Measurements from ENCODE around the gene ANKMY2. TPM values are rescaled to one million over a fixed set of nuclear protein-coding genes. Genes with fewer than 3 reads are reported as not detected.

The ANKMY2 gene
- total and polyA plus RNA-seq, 8 donors: 3.9 to 11.4 (median 8.2) TPM

GRCh38 chr7:16558761-16559302 lies 86.7 kb downstream of the ANKMY2 start:
- DNase-seq (no peak), ATAC-seq (no peak), FAIRE-seq (no peak)
- WGBS, 2 donors: 94 to 95% methylated on average over 4 of the region's 4 CpGs
- H3K4me1 ChIP-seq: peaks cover 0 to 4% (median 0%) of the 10 kb centered on the region in 3 donors
- no peak for TF ChIP-seq CTCF (IDR thresholded peaks at IDR 0.05)
- intact Hi-C loops (cut with DNase I): no loop called here
- no peak overlapping the region for H3K4me3 ChIP-seq
- no peak overlapping the region for H3K27ac ChIP-seq
- no peaks in the 10 kb centered on the region for H3K36me3 ChIP-seq
- H3K27me3 ChIP-seq: no peaks in the 10 kb centered on the region
- no peaks in the 10 kb centered on the region for H3K9me3 ChIP-seq

DNA sequence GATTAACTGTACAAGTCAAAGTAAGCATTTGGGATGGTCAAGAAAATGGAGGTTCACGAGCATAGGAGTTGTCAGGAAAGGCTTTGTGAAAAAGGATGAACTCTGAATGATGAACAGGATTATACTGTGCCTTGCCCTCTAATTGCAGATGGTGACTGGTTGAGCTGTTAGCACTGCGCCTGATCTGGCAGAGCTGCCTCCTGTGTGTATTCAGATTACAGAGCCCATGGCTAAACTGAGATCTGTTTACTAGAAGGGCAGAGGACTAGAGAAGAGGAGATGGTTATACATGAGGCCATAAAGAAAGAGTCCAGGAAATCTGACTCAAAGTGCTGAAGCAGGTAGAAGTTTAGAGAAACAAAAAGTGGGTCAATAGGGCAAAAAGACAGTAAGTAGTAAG lies 89.2 kb downstream of the ANKMY2 start:
- intact Hi-C loops (cut with DNase I): no loop called here
- Histone ChIP-seq H3K4me1 (peaks cover 0 to 4% (median 0%) of the 10 kb centered on the region in 3 donors), H3K4me3 (no peak overlapping the region), H3K27me3 (no peaks in the 10 kb centered on the region), H3K36me3 (no peaks in the 10 kb centered on the region), H3K9me3 (no peaks in the 10 kb centered on the region), H3K27ac (no peak overlapping the region)
- ATAC-seq (no peak), FAIRE-seq (no peak), DNase-seq (no peak)
- 79 to 90% methylated on average over 2 of the region's 2 CpGs for WGBS, 2 donors
- no peak for TF ChIP-seq CTCF (IDR thresholded peaks at IDR 0.05)

DNA sequence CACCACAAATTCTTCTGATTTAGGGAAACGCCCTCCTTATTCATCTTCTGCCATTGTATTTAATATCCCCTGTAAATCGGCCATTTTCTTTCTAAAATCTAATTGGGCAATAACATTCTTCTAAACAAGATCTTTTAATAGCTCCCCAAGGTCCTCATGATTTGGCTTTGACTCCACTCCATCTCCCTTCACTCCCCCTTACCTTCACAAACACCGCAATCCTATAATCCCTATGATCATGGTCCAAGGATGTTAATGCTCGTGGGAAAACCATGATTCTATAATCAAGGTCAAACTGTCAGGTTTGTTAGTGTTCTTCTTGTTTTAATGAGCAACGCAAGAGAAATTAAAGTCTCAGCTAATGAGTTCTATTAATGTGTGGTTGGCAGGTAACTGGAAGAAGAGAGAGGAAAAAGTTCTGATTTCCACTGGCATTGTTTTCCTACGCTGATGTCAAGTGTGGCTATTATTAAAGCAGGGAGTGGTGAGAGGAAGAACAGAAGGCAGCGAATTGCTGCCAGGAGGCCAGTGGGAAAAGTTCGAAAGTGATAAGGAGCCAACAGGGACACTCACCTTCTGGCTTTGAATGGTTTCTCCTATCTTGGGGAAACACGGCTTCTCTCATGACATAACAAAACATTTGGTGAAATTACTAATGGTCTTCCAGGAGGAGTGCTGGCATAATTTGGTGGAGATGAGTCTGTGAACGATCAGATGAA lies 90.9 kb downstream of the ANKMY2 start:
- FAIRE-seq: no peak

DNA sequence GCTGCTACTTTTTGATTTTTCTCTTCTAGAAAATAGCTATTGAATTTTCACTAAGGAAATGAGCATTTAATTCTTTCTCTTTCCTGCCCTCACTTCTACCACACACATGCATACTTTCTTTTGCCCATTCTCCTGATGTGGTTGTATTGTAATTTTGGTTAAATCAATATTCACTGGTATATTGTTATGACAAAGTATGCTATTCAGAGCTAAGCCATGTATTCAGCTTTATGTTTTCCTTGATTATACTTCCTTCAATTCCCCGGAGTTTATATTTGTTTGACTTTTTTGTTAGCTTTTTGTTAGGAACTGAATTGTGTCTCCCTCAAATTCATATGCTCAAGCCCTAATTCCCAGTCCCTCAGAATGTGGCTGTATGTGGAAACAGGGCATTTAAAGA lies 94.9 kb downstream of the ANKMY2 start:
- intact Hi-C loops (cut with DNase I): no loop called here
- DNase-seq (no peak), ATAC-seq (no peak), FAIRE-seq (no peak)
- H3K4me3 ChIP-seq: no peak overlapping the region
- no peaks in the 10 kb centered on the region for H3K27me3 ChIP-seq
- H3K4me1 ChIP-seq: peaks cover 0 to 4% (median 0%) of the 10 kb centered on the region in 3 donors
- no peak for TF ChIP-seq CTCF (IDR thresholded peaks at IDR 0.05)
- H3K36me3 ChIP-seq: no peaks in the 10 kb centered on the region
- H3K27ac ChIP-seq: no peak overlapping the region
- no peaks in the 10 kb centered on the region for H3K9me3 ChIP-seq
- WGBS, 2 donors: 53 to 54% methylated on average over 1 of the region's 1 CpG

More for the DNA sequence above, 90.9 kb downstream of the ANKMY2 start:
- no peaks in the 10 kb centered on the region for H3K27me3 ChIP-seq
- no peaks in the 10 kb centered on the region for H3K36me3 ChIP-seq
- H3K4me1 ChIP-seq: peaks cover 0 to 4% (median 0%) of the 10 kb centered on the region in 3 donors
- peak in 4 of 6 donors; percentile 40 to 72 (median 60) for DNase-seq
- H3K27ac ChIP-seq: peak overlapping the region in 2 of 4 donors; percentile 46 to 49
- no peak for TF ChIP-seq CTCF (IDR thresholded peaks at IDR 0.05)
- ATAC-seq: peak; percentile 97 to 99 (median 98)
- intact Hi-C loops (cut with DNase I): no loop called here
- WGBS, 2 donors: 44 to 47% methylated on average over 10 of the region's 10 CpGs
- no peak overlapping the region for H3K4me3 ChIP-seq
- H3K9me3 ChIP-seq: no peaks in the 10 kb centered on the region

Other genes starting within 250 kb of the ANKMY2 start
- 1 to 10 TPM; 1.3 to 2.2 (median 1.8) TPM for gene CRPPA, start 224.2 kb downstream of the ANKMY2 start, total RNA-seq
- under 1 TPM; 0.53 to 0.56 TPM for gene CRPPA, start 224.2 kb downstream of the ANKMY2 start, polyA plus RNA-seq
- gene SOSTDC1, start 180.0 kb downstream of the ANKMY2 start, total RNA-seq: under 1 TPM in 4 of 6 donors, not detected in 2; 0.12 to 0.25 (median 0.18) TPM
- 1 to 10 TPM in 1 of 2 donors, not detected in 1; 1.3 TPM for gene SOSTDC1, start 180.0 kb downstream of the ANKMY2 start, polyA plus RNA-seq
- not detected for gene LRRC72, start 118.9 kb downstream of the ANKMY2 start, total RNA-seq
- gene LRRC72, start 118.9 kb downstream of the ANKMY2 start, polyA plus RNA-seq: not detected
- 10 to 100 TPM; 15.3 to 29.9 (median 21.1) TPM for gene BZW2, start 427 bp upstream of the ANKMY2 start, total RNA-seq
- 10 to 100 TPM; 10.5 to 12.9 TPM for gene BZW2, start 427 bp upstream of the ANKMY2 start, polyA plus RNA-seq
- 10 to 100 TPM; 30.7 to 64.6 (median 53.0) TPM for gene TSPAN13, start 108.0 kb upstream of the ANKMY2 start, total RNA-seq
- gene TSPAN13, start 108.0 kb upstream of the ANKMY2 start, polyA plus RNA-seq: 10 to 100 TPM; 49.3 to 64.9 TPM
- 10 to 100 TPM in 3 of 6 donors, 1 to 10 TPM in 3; 5.4 to 31.5 (median 11.5) TPM for gene AGR2, start 159.2 kb upstream of the ANKMY2 start, total RNA-seq
- gene AGR2, start 159.2 kb upstream of the ANKMY2 start, polyA plus RNA-seq: 10 to 100 TPM in 1 of 2 donors, 1 to 10 TPM in 1; 2.3 to 14.1 TPM
- gene AGR3, start 236.2 kb upstream of the ANKMY2 start, total RNA-seq: 1 to 10 TPM in 5 of 6 donors, under 1 TPM in 1; 0.83 to 7.8 (median 3.4) TPM
- 10 to 100 TPM in 1 of 2 donors, 1 to 10 TPM in 1; 5.6 to 19.2 TPM for gene AGR3, start 236.2 kb upstream of the ANKMY2 start, polyA plus RNA-seq